MCF 10A (cell line): ENCODE results near the gene PTPRN2. TPM values are rescaled to one million over a fixed set of nuclear protein-coding genes. Genes with fewer than 3 reads are reported as not detected.
"Not testable (repeated sequence)": the region's sequence is repeated elsewhere in the genome, so short reads cannot be mapped to it uniquely, and the experiment has no call there.

Experiments used
- BruUV-seq: library from RNA; stranded (reverse); fragments of 400-500 nt; replicated peaks from 2 replicates; lab custom pipeline; 2021; lab: Mats Ljungman, UMichigan
- CTCF ChIA-PET: fragments of 300-600 bp; sonication (Branson Sonifier 250); formaldehyde crosslinking; extraction: SDS; loops from one replicate; lab custom pipeline; 2021; ENCODE audit warnings: antibody characterized with exemption, inconsistent platforms; lab: Yijun Ruan, JAX
- POLR2A ChIA-PET: fragments of 300-600, 350-650 bp; sonication (Branson Sonifier 250); formaldehyde crosslinking; extraction: SDS; loops from one replicate; lab custom pipeline; 2020; ENCODE audit warnings: antibody characterized with exemption, inconsistent platforms; lab: Yijun Ruan, JAX
- DNase-seq: peaks from one replicate; pipeline ENCODE4 v3.0.0-alpha.2; 2018; ENCODE audit not compliant: unreplicated experiment
- H3K27ac Mint-ChIP-seq: one replicate; pipeline ENCODE4 v1.8.0; 2022; ENCODE audit warnings: mild to moderate bottlenecking, low read depth, mixed read lengths; ENCODE audit not compliant: unreplicated experiment
- H3K27me3 Mint-ChIP-seq: one replicate; pipeline ENCODE4 v1.8.0; 2022; ENCODE audit warnings: mixed read lengths; ENCODE audit not compliant: insufficient read depth, unreplicated experiment
- H3K36me3 Mint-ChIP-seq: one replicate; pipeline ENCODE4 v1.8.0; 2022; ENCODE audit warnings: mild to moderate bottlenecking, moderate library complexity, mixed read lengths; ENCODE audit not compliant: insufficient read depth, unreplicated experiment
- H3K4me1 Mint-ChIP-seq: one replicate; pipeline ENCODE4 v1.8.0; 2022; ENCODE audit warnings: mixed read lengths; ENCODE audit not compliant: insufficient read depth, unreplicated experiment
- H3K4me3 Mint-ChIP-seq: one replicate; pipeline ENCODE4 v1.8.0; 2022; ENCODE audit warnings: mild to moderate bottlenecking, moderate library complexity, mixed read lengths; ENCODE audit not compliant: unreplicated experiment
- H3K9me3 Mint-ChIP-seq: one replicate; pipeline ENCODE4 v1.8.0; 2022; ENCODE audit warnings: mixed read lengths; ENCODE audit not compliant: unreplicated experiment
- CTCF ChIP-seq: fragments of 200-600 bp; IDR thresholded peaks from one replicate; pipeline ENCODE4 v1.8.0; 2022; ENCODE audit warnings: antibody characterized with exemption, mild to moderate bottlenecking; ENCODE audit not compliant: unreplicated experiment
- intact Hi-C: fragments of 100-400 bp; cut with micrococcal nuclease; formaldehyde crosslinking; loops from 2 replicates; pipeline ENCODE4 v1.14.1; 2022
- total RNA-seq: library from RNA; stranded (reverse); gene quantifications from 2 replicates; pipeline ENCODE4 v1.2.3, GENCODE V29; 2022

Gene PTPRN2
- total RNA-seq, 1 experiment from 2014 or later, result 4.5 TPM

- Mint-ChIP-seq H3K36me3 (no peaks in the 10 kb centered on the region), H3K27me3 (no peaks in the 10 kb centered on the region), H3K9me3 (no peaks in the 10 kb centered on the region), H3K27ac (no peak overlapping the region), H3K4me1 (no peaks in the 10 kb centered on the region), H3K4me3 (no peak overlapping the region)
- CTCF ChIA-PET, result no interaction called here
- intact Hi-C loops, result no loop called here
- POLR2A ChIA-PET, result no interaction called here
- no peak for DNase-seq
- BruUV-seq, result no TSS peak
- no peak for TF ChIP-seq CTCF
These were observed 540.1 kb downstream of the PTPRN2 start for GRCh38 chr7:158047391-158048059.

GRCh38 chr7:158046246-158046645, 541.4 kb downstream of the PTPRN2 start:
- H3K36me3 Mint-ChIP-seq, H3K4me1 Mint-ChIP-seq, H3K4me3 Mint-ChIP-seq, POLR2A ChIA-PET, H3K9me3 Mint-ChIP-seq, CTCF ChIA-PET, DNase-seq, BruUV-seq, intact Hi-C loops, H3K27ac Mint-ChIP-seq, H3K27me3 Mint-ChIP-seq: not testable (repeated sequence)

GRCh38 chr7:158044482-158044823, 543.2 kb downstream of the PTPRN2 start:
- Mint-ChIP-seq H3K4me3 (no peak overlapping the region), H3K27me3 (no peaks in the 10 kb centered on the region), H3K27ac (no peak overlapping the region), H3K9me3 (peaks cover 12% of the 10 kb centered on the region), H3K4me1 (no peaks in the 10 kb centered on the region), H3K36me3 (no peaks in the 10 kb centered on the region)
- no peak for TF ChIP-seq CTCF
- DNase-seq, result no peak
- intact Hi-C loops, result no loop called here
- BruUV-seq, result no TSS peak
- ChIA-PET POLR2A (no interaction called here), CTCF (no interaction called here)

GRCh38 chr7:158043551-158044481, 543.8 kb downstream of the PTPRN2 start:
- H3K9me3 Mint-ChIP-seq, result peaks cover 14% of the 10 kb centered on the region
- intact Hi-C loops, result no loop called here
- ChIA-PET CTCF (no interaction called here), POLR2A (no interaction called here)
- H3K27me3 Mint-ChIP-seq, result no peaks in the 10 kb centered on the region
- no peak for DNase-seq
- TF ChIP-seq CTCF, result no peak
- no TSS peak for BruUV-seq
- no peak overlapping the region for H3K4me3 Mint-ChIP-seq
- no peak overlapping the region for H3K27ac Mint-ChIP-seq
- no peaks in the 10 kb centered on the region for H3K36me3 Mint-ChIP-seq
- H3K4me1 Mint-ChIP-seq, result no peaks in the 10 kb centered on the region
